IPS-20b (cell line): ENCODE data around the gene ANXA2.

ENCODE experiments used
- H3K27ac ChIP-seq: one replicate; pipeline ENCODE4 v1.5.1; 2013; ENCODE audit warnings: low read length
- H3K27me3 ChIP-seq: 2 replicates; pipeline ENCODE4 v1.6.1; 2013; ENCODE audit warnings: mild to moderate bottlenecking, low read length, inconsistent platforms; ENCODE audit not compliant: insufficient read depth
- H3K36me3 ChIP-seq: 2 replicates; pipeline ENCODE4 v1.6.1; 2013; ENCODE audit warnings: low read depth, mild to moderate bottlenecking, inconsistent platforms, low read length, moderate library complexity; ENCODE audit not compliant: insufficient read depth
- H3K4me1 ChIP-seq: 2 replicates; pipeline ENCODE4 v1.6.1; 2013; ENCODE audit warnings: mild to moderate bottlenecking, control low read depth, inconsistent platforms, low read length, moderate library complexity; ENCODE audit not compliant: insufficient read depth
- H3K4me3 ChIP-seq: 2 replicates; pipeline ENCODE4 v1.5.1; 2013; ENCODE audit warnings: mild to moderate bottlenecking, low read length, inconsistent platforms
- H3K9ac ChIP-seq: 2 replicates; pipeline ENCODE4 v1.6.1; 2013; ENCODE audit warnings: low read depth, mild to moderate bottlenecking, inconsistent platforms, low read length, moderate library complexity
- H3K9me3 ChIP-seq: 2 replicates; pipeline ENCODE4 v1.6.1; 2013; ENCODE audit warnings: mild to moderate bottlenecking, low read depth, low read length, inconsistent platforms; ENCODE audit not compliant: insufficient read depth

Gene ANXA2

DNA sequence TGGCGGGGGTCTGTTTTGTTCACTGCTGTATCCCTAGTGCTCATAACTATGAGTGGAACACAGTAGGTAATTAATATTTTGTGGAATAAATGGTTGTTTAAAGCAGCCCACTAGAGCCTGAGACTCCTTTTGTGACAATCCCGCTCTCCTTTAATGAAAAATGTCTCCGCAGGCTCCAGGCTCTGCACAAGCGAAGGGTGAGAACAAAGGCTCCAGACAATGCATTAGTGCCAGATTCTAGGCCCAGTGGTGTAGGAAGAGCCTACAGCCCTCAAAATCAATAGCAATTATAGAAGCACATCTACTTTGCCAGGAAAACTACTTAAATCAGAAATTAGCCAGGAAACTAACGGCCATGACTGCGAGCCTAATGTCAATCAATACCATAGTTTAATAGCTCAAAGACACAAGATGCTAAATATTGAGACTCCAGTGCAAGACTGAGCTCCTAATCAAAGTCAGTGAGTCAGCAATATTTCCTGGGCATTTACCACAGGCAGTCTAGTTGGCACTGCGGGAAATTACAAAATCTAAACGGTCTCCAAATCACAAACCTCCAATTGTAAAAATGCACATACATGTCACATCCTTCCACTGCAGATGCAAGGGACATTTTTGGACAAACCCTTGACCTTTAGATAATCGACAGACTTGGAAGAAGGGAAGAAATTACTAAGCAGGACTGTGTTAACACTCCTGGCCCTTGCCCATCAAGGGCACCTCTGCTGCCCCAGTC, 2.3 kb downstream of the ANXA2 start:
- Histone ChIP-seq H3K4me3 (peak overlapping the region; percentile 87; the same call in 1 of the 2 replicates), H3K4me1 (peaks cover 45% of the 10 kb centered on the region), H3K9me3 (no peaks in the 10 kb centered on the region), H3K9ac (no peak overlapping the region), H3K36me3 (peaks cover 15% of the 10 kb centered on the region; the same call in 1 of the 2 replicates), H3K27ac (no peak overlapping the region), H3K27me3 (peaks cover 30% of the 10 kb centered on the region; the same call in 1 of the 2 replicates)

DNA sequence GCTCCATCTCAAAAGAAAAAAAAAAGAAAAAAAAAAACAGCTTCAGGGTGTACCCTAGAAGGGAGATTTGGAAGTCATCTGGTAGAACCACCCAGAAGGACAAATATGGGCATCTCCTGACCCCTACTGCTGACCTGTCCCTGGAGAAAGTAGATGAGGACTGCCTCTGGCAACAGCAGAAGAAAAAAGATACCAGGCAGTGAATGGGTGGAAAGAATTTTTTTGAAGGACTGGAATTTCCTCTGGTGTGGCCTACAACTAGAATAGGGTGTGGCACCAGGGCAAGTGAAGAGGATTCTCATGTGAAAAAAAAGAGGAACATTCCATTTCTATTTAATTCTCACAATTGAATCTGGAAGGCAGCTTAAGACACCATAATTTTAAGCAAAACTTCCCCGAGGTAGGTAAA, 3.1 kb downstream of the ANXA2 start:
- Histone ChIP-seq H3K27me3 (peaks cover 26% of the 10 kb centered on the region; the same call in 1 of the 2 replicates), H3K27ac (no peak overlapping the region), H3K9ac (no peak overlapping the region), H3K9me3 (no peaks in the 10 kb centered on the region), H3K4me3 (no peak overlapping the region), H3K4me1 (peaks cover 48% of the 10 kb centered on the region), H3K36me3 (peaks cover 15% of the 10 kb centered on the region; the same call in 1 of the 2 replicates)

DNA sequence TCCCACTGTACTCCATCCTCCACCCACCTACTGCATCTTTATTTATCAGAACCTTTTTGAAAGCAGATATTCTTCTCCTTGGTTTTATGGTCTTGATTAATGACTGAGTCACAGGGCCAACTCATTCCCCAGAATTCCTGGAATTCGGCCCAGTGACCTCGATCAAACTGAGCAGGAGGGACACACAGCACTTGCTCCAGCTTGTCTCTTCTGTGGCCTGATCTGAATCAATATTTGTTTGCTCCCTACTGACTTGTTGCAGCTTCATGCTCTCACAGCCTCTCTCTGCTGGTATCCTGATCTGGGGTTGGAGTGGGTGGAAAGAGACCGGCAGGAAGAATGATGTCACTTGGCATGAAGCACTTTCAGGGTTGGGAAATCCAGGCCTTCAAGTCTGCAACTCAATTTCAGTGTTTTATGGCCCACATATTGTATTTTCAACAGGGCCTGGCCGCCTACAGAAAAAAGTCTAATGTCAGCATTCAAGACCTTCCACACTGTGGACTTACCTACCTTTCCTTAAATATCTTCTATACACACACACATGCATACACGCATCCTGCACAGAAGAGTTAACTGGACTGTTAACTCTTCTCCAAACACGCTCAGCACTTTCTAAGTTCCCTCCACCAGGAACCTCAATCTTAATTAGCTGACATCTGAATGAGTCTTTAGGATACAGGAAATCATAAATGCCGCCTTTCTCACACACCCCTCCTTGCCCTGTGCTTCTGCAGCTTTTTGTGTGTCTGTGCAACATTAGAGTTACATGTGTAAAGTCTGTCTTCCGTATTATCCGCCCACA, 4.6 kb downstream of the ANXA2 start:
- Histone ChIP-seq H3K4me1 (peaks cover 40% of the 10 kb centered on the region), H3K36me3 (peaks cover 15% of the 10 kb centered on the region; the same call in 1 of the 2 replicates), H3K9me3 (no peaks in the 10 kb centered on the region), H3K27ac (no peak overlapping the region), H3K9ac (no peak overlapping the region), H3K4me3 (no peak overlapping the region), H3K27me3 (peaks cover 11% of the 10 kb centered on the region; the same call in 1 of the 2 replicates)

DNA sequence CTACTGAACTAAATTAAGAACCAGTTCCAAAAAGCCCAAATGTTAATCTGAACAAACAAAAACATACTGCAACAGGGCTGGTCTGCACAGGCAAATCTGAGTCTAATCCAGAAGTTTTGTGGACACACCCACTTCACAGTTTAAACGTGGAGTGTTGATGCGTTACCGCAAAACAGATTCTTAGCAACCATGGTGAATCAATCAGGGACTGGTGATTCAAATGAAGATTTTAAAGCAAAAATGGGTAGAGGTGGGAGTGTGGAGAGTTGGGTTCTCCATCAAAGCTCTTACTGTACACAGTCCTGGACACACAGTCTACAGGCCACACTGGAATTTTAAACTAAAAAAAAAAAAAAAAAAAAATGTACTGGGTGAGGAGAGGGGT, 5.2 kb downstream of the ANXA2 start:
- peaks cover 9% of the 10 kb centered on the region; the same call in 1 of the 2 replicates for H3K27me3 ChIP-seq
- no peak overlapping the region for H3K4me3 ChIP-seq
- peaks cover 15% of the 10 kb centered on the region; the same call in 1 of the 2 replicates for H3K36me3 ChIP-seq
- H3K9me3 ChIP-seq: no peaks in the 10 kb centered on the region
- H3K4me1 ChIP-seq: peaks cover 40% of the 10 kb centered on the region
- H3K9ac ChIP-seq: no peak overlapping the region
- no peak overlapping the region for H3K27ac ChIP-seq

DNA sequence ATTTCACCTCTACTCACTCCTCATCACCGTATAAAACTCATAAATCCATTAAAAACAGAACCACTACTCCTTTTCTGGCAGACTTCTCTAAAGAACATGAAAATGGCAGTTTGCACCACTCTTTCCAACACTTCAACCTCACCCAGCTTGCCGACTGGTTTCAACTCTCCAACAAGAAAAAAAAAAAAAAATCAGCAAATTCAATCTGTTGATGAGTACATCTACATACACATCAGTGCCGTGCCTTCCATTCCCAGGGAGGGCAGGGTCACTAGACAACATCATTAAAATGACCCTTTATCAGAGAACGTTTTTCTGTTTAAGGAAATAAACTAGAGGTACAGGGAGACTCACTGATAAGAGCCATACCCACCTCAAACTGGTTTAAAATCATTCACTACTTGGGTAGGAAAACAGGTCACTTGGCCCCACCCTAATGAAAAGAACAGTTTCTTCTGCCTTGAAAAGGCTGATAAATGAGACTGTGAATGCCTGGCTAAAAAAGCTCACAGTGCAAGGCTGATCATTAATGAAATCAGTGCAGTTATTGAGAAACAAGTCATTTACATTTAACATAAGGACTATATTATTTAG, 6.0 kb downstream of the ANXA2 start:
- Histone ChIP-seq H3K27ac (no peak overlapping the region), H3K9me3 (no peaks in the 10 kb centered on the region), H3K27me3 (peaks cover 3% of the 10 kb centered on the region; the same call in 1 of the 2 replicates), H3K4me1 (peaks cover 40% of the 10 kb centered on the region), H3K36me3 (peaks cover 15% of the 10 kb centered on the region; the same call in 1 of the 2 replicates), H3K9ac (no peak overlapping the region), H3K4me3 (no peak overlapping the region)

DNA sequence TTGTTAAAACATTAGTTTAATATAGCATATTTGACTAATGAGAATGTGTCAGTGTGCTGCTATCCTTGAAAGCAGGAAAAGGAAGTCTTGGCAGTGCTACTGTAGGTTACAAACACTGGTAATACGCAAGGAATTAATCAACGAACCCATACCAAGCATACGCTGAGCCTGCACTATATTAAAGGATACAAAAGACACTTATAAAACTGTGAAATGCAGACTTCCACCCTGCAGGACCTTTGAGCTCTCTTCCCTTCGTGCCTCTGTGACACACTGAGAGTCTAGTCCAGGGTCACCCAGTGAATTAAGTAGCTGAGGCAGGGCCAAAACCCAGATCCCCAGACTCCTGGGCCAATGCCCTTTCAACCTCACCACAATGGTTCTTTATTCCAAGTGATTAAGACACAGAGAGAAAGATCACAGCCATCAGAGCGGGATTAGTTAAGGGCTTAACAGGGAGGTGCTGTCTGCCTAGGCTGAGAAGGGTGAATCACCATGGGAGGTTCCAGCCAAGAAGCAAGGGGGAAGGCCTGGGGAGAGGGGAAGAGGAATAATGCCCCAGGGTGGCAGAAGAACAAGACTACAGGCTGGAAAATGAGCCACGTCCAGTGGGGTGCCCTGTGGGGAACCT, 6.8 kb downstream of the ANXA2 start:
- Histone ChIP-seq H3K27ac (no peak overlapping the region), H3K4me1 (peaks cover 40% of the 10 kb centered on the region), H3K9ac (no peak overlapping the region), H3K4me3 (no peak overlapping the region), H3K36me3 (peaks cover 13% of the 10 kb centered on the region; the same call in 1 of the 2 replicates), H3K9me3 (no peaks in the 10 kb centered on the region), H3K27me3 (no peaks in the 10 kb centered on the region)

DNA sequence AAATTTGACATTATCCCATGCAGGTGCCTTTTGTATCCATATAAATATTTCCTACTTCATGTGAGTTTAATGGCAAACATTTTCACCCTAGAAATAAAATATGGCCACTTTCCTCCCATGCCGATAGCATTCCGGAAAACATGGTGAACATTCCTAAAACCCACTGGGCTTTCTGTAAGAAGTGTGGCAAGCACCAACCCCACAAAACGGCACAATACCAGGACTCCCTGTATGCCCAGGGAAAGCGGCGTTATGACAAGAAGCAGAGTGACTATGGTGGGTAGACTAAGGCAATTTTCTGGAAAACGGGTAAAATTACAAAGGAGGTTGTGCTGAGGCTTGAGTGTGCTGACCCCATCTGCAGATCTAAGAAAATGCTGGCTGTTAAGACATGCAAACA, 7.6 kb downstream of the ANXA2 start:
- Histone ChIP-seq H3K9ac (no peak overlapping the region), H3K4me3 (no peak overlapping the region), H3K9me3 (no peaks in the 10 kb centered on the region), H3K36me3 (peaks cover 6% of the 10 kb centered on the region; the same call in 1 of the 2 replicates), H3K27ac (no peak overlapping the region), H3K27me3 (no peaks in the 10 kb centered on the region), H3K4me1 (peaks cover 34% of the 10 kb centered on the region)

DNA sequence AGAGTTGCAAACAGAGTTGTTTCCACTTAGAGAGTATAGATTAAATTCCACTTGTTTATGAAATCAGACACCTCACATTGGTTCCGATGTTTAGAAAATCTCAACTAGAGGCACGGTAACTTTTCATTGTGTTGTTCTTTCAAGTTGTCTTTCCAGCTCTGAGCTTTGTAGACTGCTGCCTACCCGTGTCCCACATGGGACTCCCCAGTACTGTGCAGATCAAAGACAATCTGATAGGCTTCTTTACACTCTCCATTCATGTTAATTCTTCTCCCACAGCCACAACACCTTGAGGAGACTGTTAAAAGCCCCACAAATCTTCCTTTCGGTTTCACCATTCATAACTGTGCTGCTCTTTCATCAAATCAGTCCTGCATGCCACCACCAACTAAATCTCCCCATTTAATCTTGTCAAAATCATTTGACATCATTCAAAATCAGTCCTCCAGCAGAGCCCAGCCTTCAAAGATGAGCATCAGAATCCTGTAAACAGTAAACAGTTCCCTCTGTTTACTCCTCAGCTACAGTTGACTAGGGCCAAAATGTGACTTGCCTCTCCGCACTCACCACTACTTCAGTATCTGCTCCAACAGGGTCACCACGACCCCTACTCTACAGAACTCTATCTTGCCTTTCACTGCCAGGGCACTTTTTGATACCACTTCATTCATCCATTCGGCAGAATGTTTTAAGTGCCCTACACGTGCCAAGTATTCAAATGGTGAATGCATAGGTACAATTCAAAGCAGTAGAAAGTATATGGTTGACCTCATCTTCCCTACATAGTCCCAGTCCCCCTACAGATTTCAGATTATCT, 8.3 kb downstream of the ANXA2 start:
- Histone ChIP-seq H3K9ac (no peak overlapping the region), H3K4me1 (peaks cover 32% of the 10 kb centered on the region), H3K4me3 (no peak overlapping the region)

DNA sequence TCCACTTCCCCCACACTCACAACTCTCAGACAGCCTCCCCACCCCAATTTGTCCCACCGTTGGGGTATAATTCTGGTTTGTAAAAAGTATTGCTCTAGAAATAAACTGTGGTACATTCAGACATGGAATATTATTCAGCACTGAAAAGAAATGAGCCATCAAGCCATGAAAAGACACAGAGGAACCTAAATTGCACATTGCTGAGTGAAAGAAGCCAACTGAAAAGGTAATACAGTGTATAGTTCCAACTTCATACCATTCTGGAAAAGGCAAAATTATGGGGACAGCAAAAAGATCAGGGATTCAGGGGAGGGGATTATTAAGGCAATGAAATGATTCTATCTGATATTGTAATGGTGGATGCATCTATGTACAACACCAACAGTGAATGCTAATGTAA, 10.5 kb downstream of the ANXA2 start:
- H3K36me3 ChIP-seq: peaks cover 5% of the 10 kb centered on the region
- no peak overlapping the region for H3K4me3 ChIP-seq
- no peak overlapping the region for H3K27ac ChIP-seq
- peaks cover 24% of the 10 kb centered on the region; the same call in 1 of the 2 replicates for H3K4me1 ChIP-seq
- H3K27me3 ChIP-seq: no peaks in the 10 kb centered on the region
- H3K9ac ChIP-seq: no peak overlapping the region
- H3K9me3 ChIP-seq: no peaks in the 10 kb centered on the region

More for the DNA sequence above, 8.3 kb downstream of the ANXA2 start:
- Histone ChIP-seq H3K27ac (no peak overlapping the region), H3K36me3 (peaks cover 5% of the 10 kb centered on the region), H3K27me3 (no peaks in the 10 kb centered on the region), H3K9me3 (no peaks in the 10 kb centered on the region)

DNA sequence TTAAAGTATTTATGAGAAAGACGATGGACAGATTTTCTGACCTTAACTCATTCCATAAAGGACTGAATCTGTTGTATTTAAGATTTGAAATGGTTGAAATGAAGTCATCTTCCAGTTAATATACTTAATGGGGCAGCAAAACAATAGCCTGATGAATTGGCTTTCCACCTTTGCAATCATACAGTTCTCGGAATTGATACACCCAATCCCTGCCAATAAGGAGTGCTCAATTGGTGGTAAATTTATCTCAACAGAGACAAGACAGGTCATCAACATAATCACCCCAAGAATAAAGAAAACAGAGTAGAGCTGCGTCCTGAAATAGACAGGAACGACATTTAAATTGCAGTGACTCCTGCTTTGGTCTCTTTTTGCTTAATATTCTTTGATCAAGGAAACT, 11.2 kb downstream of the ANXA2 start:
- H3K4me1 ChIP-seq: peaks cover 18% of the 10 kb centered on the region; the same call in 1 of the 2 replicates
- peaks cover 5% of the 10 kb centered on the region for H3K36me3 ChIP-seq
- no peak overlapping the region for H3K4me3 ChIP-seq
- H3K27me3 ChIP-seq: no peaks in the 10 kb centered on the region
- H3K9me3 ChIP-seq: no peaks in the 10 kb centered on the region
- H3K9ac ChIP-seq: no peak overlapping the region
- no peak overlapping the region for H3K27ac ChIP-seq
